GM19023 (cell line): ENCODE data around the gene MX1.
"Not testable (repeated sequence)": the region's sequence is repeated elsewhere in the genome, so short reads cannot be mapped to it uniquely, and the experiment has no call there.

Experiments used
- ATAC-seq: cut with Tn5 transposase; IDR thresholded peaks from one replicate; pipeline ENCODE4 v1.9.1; 2021; ENCODE audit warnings: mild to moderate bottlenecking, moderate library complexity; ENCODE audit not compliant: unreplicated experiment

Gene MX1

DNA sequence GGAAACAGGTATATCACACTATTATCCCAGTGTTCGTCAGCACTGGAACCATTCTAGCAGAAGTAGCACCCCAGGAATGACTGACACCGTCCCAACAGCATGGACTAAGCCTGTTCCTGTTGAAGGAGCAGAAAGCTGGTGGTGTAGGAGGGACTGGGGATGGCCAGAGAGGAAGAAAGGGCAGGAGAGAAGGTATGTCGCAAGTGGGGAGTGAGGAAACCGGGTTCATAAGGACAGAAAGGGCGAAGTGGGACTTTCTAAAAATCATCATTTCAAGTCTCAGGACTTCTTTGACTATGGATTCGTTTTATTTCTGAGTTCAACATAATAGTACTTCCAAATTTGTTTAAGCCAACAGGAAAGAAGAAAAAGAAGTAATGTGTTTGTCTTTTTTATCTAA is 19.7 kb upstream of the MX1 start:
- no peak for ATAC-seq

- ATAC-seq = no peak
Measured at GRCh38 chr21:41407541-41408460, 18.2 kb upstream of the MX1 start.

DNA sequence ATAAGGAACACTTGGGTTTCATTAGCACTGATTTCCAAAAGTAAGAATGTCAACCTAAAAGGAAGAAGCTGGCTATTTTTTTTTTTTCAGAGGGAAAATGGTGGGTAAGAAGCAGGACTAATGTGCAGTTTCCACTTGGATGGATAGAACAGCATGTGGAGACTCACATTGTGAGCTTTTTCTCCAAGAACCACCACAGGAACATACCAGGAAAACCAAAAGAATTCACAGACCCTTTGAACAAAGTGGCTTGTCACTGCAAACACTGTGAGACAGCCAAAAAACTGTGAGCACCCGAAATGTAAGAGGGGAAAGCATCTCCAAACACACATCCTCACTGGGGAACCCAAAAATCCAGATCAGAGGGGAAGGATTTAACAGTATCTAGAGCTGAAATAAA is 15.7 kb upstream of the MX1 start:
- ATAC-seq = no peak

- ATAC-seq = no peak
Measured at GRCh38 chr21:41410767-41411448, 15.1 kb upstream of the MX1 start.

- ATAC-seq = no peak
Measured at GRCh38 chr21:41411449-41412089, 14.5 kb upstream of the MX1 start.

DNA sequence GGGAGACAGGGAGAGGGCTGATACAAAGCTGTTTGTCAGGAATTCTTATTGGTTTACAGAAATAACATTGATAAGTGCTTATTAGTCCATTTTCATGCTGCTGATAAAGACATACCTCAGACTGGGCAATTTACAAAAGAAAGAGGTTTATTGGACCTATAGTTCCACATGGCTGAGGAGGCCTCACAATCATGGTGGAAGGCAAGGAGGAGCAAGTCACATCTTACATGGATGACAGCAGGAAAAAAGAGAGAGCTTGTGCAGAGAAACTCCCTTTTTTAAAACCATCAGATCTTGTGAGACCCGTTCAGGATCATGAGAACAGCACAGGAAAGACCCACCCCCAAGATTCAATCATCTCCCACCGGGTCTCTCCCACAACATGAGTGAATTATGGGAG is 8.5 kb upstream of the MX1 start:
- not testable (repeated sequence) for ATAC-seq

DNA sequence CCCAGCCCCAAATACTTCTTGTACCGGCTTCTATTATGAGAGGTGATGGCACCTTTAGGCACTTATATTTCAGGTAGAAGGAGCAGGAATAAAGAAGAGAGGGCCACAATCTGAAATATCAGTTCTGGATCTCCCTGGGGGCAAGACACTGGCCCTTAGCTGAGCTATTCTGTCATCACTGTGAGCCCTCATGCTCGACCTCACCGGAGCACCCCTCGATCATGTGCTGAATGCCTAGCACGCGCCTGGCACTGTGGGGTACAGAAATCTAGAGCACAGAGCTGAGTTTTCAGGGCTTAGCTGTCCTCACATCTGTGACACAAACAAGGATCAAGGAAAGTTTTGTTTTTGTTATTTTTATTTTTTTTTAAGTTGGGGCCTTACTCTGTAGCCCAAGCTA is 7.6 kb upstream of the MX1 start:
- no peak for ATAC-seq

DNA sequence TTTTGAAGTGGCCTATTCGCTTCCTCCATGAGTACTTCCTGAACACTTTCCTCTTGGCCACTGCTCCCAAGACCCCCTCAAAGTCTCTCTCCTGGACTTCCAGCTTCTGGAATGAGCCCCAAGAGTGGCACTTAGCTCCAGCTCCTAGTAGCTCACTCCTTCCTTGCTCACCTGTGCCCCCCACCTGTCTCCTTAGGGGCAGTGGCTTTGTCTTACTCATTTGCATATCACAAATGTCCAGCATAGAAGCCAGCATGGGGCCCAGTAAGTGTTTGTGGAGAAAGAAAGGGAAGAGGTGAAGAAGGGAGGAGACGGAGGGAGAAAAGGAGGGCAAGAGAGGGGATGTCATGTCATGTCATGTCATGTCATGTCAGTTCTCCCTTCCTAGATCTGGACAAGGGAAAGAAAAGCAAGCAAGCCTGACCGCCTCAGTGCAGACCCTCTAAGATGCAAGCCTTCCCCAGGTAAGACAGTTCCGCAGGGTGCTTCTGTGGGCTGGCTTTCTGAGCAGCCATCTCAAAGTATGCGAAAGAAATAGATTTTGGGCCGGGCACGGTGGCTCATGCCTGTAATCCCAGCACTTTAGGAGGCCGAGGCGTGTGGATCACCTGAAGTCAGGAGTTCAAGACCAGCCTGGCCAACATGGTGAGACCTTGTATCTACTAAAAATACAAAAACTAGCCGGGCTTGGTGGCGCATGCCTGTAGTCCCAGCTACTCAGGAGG is 6.9 kb upstream of the MX1 start:
- no peak for ATAC-seq

DNA sequence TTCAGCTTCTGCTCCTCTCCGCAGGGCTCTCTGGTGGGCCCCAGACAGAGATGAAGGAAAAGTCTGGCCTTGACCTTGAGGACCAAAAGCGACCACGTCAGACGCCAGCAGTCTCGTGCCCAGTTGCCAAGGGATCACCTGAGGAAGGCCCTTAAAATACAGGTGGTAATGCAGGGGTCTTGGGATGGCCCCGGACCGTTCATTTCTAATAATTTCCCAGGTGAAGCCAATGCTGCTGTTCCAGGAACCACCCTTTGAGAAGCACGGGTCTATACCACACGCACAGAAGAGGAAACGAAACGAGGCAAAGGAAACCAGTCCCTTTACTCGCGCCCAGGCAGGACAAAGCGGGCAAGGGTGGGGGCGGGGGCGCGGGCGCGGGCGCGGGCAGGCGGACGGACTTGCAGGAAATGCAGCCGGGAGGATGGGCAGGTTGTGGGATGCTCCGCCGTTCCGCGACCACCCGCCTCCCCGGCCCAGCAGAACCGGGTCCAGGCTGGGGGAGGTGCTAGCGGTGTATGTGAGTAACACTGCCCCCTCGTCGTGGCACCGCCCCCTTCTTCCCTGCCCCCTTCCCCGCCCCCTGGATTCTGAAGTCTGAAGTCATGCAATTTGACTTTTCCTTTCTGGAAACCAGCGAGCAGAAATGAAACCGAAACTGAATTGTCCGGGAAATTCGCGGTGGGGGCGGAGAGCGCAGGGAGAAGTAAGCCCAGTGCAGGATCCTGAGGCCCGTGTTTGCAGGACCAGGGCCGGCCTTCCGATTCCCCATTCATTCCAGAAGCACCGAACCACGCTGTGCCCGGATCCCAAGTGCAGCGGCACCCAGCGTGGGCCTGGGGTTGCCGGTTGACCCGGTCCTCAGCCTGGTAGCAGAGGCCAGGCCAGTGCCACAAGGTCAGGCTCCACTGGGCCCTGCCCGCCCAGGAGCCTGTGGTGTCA is 5.8 kb upstream of the MX1 start:
- peak; percentile 75 for ATAC-seq

DNA sequence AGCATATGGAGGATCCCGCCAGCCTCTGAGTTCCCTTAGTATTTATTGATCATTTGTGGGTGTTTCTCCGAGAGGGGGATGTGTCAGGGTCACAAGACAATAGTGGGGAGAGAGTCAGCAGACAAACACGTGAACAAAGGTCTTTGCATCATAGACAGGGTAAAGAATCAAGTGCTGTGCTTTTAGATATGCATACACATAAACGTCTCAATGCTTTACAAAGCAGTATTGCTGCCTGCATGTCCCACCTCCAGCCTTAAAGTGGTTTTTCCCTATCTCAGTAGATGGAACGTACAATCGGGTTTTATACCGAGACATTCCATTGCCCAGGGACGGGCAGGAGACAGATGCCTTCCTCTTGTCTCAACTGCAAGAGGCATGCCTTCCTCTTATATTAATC is 5.0 kb upstream of the MX1 start:
- not testable (repeated sequence) for ATAC-seq

DNA sequence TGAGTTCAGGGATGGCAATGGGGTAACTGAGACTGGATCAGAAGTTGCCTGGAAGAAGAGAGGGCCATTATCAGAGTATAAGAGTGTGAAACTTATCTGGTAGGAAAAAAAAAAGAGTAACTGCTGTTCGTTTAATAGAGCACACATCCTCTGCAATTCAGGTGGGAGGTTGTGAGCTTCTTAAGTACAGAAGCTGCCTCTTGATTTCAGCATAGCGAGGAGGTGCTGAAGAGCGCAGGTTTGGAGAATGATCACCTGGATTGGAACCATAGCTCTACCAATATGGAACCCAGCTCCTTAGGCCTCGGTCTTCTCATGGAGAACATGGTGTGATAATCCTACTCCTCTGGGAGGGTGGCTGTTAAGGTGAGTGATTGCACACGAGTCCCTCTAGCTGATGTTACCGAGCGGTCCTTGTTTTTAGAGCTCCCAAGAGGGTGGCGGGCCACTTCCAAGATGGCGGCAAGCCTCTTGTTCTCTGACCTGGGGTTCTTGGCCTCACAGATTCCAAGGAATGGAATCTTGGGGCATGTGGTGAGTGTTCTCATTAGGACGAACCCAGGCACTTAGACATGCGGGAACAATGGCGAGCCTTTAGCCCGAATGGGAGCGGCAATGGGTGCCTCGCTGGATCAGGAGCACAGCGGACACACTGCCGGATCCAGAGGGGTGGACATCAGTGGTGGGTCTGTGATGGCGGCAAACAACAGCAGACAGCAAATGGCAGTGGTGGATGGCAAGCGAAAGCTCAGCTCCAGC is 3.3 kb upstream of the MX1 start:
- ATAC-seq = no peak

- not testable (repeated sequence) for ATAC-seq
Measured at GRCh38 chr21:41423305-41423636, 2.8 kb upstream of the MX1 start.

DNA sequence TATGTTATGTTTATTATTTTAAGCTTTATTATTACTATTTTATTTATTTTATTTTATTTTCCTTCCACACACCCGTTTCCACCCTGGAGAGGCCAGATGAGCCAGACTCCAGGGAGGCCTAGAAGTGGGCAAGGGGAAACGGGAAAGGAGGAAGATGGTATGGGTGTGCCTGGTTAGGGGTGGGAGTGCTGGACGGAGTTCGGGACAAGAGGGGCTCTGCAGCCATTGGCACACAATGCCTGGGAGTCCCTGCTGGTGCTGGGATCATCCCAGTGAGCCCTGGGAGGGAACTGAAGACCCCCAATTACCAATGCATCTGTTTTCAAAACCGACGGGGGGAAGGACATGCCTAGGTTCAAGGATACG is 468 bp upstream of the MX1 start:
- peak; percentile 3 for ATAC-seq

GRCh38 chr21:41426676-41427404 is 801 bp downstream of the MX1 start:
- ATAC-seq = peak; percentile 2

DNA sequence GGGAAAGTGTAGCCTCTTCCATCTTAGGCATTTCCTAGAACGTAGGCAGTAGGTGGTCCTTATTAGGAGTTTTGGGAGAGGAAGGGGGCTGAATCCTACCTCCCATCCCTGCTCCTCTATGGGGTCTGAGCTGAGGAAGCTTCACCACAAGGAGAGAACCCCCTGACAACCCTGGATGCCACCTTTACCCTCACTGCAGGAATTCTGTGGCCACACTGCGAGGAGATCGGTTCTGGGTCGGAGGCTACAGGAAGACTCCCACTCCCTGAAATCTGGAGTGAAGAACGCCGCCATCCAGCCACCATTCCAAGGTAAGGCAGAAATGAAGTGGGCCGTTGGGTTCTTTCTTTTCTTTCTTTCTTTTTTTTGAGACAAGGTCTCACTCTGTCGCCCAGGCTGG is 1.5 kb downstream of the MX1 start:
- ATAC-seq = no peak

DNA sequence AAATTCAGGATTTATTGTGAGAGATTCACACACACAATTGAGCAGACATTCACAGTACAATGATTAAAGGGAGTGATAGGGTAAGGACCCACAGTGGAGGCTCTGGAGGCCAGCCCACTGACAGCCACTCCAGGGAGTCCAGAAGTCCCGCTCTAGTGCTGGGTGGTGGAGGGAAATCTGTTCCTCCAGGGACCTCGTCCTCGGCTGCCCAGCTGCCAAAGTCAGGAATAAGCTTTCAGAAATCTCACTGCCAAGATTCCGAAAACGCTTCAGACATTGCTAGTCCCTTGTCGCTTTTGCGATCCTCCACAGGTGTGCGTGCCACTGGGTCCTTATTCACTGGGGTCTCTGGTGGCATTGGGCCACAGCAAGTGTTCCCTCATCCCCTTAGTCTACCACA is 2.3 kb downstream of the MX1 start:
- no peak for ATAC-seq

DNA sequence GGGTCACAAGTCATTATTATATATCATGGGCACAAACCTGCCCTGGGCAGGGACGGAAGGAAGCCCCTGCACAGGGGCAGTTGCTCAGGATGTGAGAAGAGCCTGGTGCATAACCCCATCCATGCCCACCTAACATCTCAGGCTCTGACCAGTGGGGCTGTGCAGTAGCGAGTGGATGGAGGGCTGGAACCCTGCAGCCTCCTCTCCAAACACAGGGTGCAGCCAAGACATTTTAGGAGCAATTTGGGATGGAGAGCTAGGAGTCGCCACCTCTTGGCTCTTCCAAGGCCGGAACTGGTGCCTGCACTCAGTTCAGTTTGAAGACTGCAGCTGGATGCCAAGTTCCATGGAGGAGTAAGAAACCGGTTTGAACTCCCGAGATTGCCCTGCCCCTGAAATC is 2.8 kb downstream of the MX1 start:
- ATAC-seq = no peak

DNA sequence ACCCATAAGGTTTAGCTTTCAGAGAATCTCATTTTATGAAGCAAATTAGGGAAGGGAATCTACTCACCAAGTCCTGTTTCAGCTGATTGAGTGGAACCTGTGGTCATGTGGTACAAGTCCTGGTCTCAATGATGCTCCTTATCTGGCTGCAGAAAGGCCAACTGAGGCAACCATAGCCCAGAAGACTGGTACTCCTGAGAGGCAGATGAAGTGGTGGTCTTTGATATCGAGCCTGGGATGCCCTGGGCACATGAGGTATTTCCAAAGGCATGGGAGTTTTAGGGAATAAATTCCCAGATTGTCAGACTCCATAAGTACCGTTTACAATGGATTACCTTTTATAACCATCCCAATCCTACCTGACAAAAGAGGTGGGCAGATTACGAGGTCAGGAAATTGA is 3.3 kb downstream of the MX1 start:
- ATAC-seq = no peak

GRCh38 chr21:41429925-41430491 is 4.0 kb downstream of the MX1 start:
- ATAC-seq = no peak
